ENCODE data around the gene CCDC192.

Gene CCDC192

DNA sequence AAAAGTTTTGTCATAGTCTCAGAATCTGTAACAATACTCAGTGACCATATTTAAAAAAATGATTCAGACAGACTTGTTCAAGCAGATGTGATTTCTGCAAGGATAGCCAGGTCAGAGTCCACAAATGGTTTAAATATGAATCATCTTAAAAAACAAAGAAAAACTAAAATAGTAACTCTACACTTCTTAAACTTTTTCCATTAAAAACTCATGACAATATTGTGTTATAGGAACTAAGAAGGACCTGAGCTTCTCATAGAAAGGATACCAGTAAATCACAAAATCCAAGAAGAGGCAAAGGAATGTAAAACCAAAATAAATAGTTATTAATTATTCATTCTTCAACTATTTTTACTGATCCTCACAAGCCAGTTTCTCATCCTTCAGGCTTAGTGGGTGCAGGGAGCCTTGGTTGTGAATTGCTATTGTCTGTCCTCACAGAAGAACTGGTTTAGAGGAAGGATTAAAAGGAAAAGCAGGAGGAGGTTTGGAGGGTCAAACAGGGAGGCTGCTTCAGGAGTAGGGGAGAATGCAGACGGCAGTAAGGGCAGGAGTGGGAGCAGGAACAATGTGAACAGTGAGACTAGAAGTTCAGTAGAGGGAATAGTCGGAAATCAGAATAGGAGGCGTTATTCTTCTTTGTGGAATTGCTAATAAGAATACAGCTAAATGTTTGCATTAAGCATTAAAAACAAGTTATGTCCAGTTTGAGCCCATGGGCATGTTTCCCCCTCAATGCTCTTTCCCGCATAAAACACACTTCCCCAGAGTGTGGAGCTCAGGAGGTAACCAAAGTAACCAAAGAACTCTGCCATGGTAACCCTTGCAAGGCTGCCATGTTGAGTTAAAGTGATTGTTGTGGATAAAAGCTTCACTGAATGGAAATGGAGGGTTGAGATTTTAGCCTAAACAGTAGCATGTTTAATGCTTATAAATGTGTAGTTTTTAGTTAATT lies 110.7 kb downstream of the CCDC192 start:
- peak; percentile 16 for DNase-seq
- Histone ChIP-seq H3K27me3 (ENCODE audit: insufficient read depth, low read depth, severe bottlenecking) (no peaks in the 10 kb centered on the region), H3K36me3 (no peaks in the 10 kb centered on the region), H3K4me3 (ENCODE audit: low read depth, low read length) (no peak overlapping the region), H3K9me3 (ENCODE audit: severe bottlenecking) (no peaks in the 10 kb centered on the region), H3K27ac (no peak overlapping the region)
- no peak for TF ChIP-seq CTCF (IDR thresholded peaks at IDR 0.05; ENCODE audit: low read depth, low read length)

- Histone ChIP-seq H3K27ac (no peak overlapping the region), H3K36me3 (no peaks in the 10 kb centered on the region), H3K4me3 (ENCODE audit: low read depth, low read length) (no peak overlapping the region), H3K9me3 (ENCODE audit: severe bottlenecking) (no peaks in the 10 kb centered on the region), H3K27me3 (ENCODE audit: insufficient read depth, low read depth, severe bottlenecking) (no peaks in the 10 kb centered on the region)
- no peak for DNase-seq
- TF ChIP-seq CTCF (IDR thresholded peaks at IDR 0.05; ENCODE audit: low read depth, low read length) = no peak
Measured at GRCh38 chr5:127814588-127814973, 111.4 kb downstream of the CCDC192 start.

DNA sequence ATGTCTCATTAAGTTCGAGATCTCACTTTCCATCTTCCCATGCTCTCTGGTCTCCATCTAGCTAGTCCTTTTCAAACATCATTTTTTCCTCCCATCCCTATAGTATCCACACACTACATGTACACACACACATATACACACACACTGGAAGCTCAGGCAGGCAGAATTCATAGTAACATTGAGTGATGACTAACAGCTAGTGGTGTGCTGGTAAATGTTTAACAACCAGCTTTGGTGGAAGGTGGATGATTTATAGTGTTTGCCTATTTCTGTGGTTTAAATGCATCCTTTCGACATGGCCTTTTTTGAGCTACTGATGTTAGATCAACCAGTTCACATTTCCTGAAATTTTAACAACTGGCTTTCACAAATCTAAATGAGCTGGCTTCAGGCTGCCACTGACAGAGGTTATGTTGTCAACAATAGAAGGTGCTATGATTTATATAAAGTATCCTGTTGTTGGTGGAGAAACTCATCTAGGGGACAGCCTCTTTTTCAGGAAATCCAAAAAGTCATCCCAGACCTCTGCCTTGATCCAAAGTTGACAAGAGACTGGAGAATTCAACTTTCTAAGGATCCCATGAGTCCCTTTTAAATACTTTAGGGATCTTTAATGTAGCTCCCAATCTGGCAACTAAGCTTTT lies 117.8 kb downstream of the CCDC192 start:
- Histone ChIP-seq H3K4me3 (ENCODE audit: low read depth, low read length) (no peak overlapping the region), H3K27ac (no peak overlapping the region), H3K9me3 (ENCODE audit: severe bottlenecking) (no peaks in the 10 kb centered on the region), H3K27me3 (ENCODE audit: insufficient read depth, low read depth, severe bottlenecking) (no peaks in the 10 kb centered on the region), H3K36me3 (no peaks in the 10 kb centered on the region)
- no peak for TF ChIP-seq CTCF (IDR thresholded peaks at IDR 0.05; ENCODE audit: low read depth, low read length)
- DNase-seq = no peak

DNA sequence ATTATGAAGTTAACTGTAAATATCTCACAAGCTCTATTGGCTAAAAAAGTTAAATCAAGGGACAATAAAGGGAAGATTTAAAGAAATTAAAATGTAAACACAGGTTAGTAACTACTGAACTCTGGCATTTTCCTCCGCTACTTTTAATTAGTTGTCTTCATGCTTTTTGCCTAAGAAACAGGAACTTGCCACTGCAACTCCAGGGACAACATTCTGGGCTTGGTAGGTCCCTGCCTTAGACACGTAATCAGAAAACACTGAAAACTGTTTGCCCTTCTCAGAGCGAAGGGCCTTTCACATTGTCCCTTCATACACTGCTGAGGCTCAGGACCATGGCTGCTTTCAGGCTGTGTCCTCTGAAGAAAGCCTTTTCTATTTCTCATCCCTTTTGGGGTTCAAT lies 118.7 kb downstream of the CCDC192 start:
- H3K27ac ChIP-seq = no peak overlapping the region

DNA sequence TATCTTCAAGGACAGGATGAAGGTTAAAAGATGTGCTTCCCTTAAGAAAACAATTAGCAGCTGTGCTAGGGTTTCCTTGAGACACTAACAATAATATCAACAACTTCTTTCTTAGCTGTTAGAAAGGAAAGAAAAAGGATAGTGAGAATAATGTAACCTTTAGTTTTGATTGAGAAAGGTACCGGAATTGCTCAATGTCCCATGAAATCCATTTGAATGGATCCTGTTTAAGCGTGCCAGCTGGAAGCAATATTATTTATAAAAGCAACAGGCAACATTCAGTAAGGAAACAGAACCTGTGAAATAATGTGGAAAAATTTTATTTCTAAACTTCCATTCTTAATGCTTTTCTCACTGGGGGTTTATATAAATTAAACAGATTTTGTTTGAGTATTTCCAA lies 120.9 kb downstream of the CCDC192 start:
- no peak for DNase-seq
- no peaks in the 10 kb centered on the region for H3K27me3 ChIP-seq (ENCODE audit: insufficient read depth, low read depth, severe bottlenecking)
- TF ChIP-seq CTCF (IDR thresholded peaks at IDR 0.05; ENCODE audit: low read depth, low read length) = no peak

More for the DNA sequence above, 118.7 kb downstream of the CCDC192 start:
- no peaks in the 10 kb centered on the region for H3K9me3 ChIP-seq (ENCODE audit: severe bottlenecking)
- TF ChIP-seq CTCF (IDR thresholded peaks at IDR 0.05; ENCODE audit: low read depth, low read length) = no peak
- no peaks in the 10 kb centered on the region for H3K27me3 ChIP-seq (ENCODE audit: insufficient read depth, low read depth, severe bottlenecking)
- no peaks in the 10 kb centered on the region for H3K36me3 ChIP-seq
- DNase-seq = no peak
- H3K4me3 ChIP-seq (ENCODE audit: low read depth, low read length) = no peak overlapping the region

More for the DNA sequence above, 120.9 kb downstream of the CCDC192 start:
- Histone ChIP-seq H3K9me3 (ENCODE audit: severe bottlenecking) (no peaks in the 10 kb centered on the region), H3K4me3 (ENCODE audit: low read depth, low read length) (no peak overlapping the region), H3K36me3 (no peaks in the 10 kb centered on the region), H3K27ac (no peak overlapping the region)

All from WERI-Rb-1 (cell line).